Mesothelial cell of epicardium (in vitro differentiated cells): ENCODE data around the gene OSCP1. TPM values are rescaled to one million over a fixed set of nuclear protein-coding genes. Genes with fewer than 3 reads are reported as not detected.
A peak's percentile ranks its signal among the peaks of the same experiment; 100 is the strongest.
"Not testable (repeated sequence)": the region's sequence is repeated elsewhere in the genome, so short reads cannot be mapped to it uniquely, and the experiment has no call there.

Experiments used
- DNase-seq, 2 experiments: peaks; one replicate each; pipeline ENCODE4 v3.0.0; 2021; ENCODE audit warnings: low spot score in 2 of 2; ENCODE audit not compliant: unreplicated experiment in 2 of 2
- H3K27ac Mint-ChIP-seq: 2 replicates; pipeline ENCODE4 v1.8.0; 2021; ENCODE audit warnings: mixed read lengths
- H3K27me3 Mint-ChIP-seq: 2 replicates; pipeline ENCODE4 v1.8.0; 2021; ENCODE audit warnings: low read depth, mixed read lengths
- H3K36me3 Mint-ChIP-seq: 2 replicates; pipeline ENCODE4 v1.8.0; 2021; ENCODE audit warnings: mixed read lengths
- H3K4me1 Mint-ChIP-seq: 2 replicates; pipeline ENCODE4 v1.8.0; 2021; ENCODE audit warnings: mixed read lengths
- H3K4me3 Mint-ChIP-seq: 2 replicates; pipeline ENCODE4 v1.8.0; 2021; ENCODE audit warnings: mild to moderate bottlenecking, moderate library complexity, mixed read lengths
- H3K9me3 Mint-ChIP-seq: 2 replicates; pipeline ENCODE4 v1.8.0; 2021; ENCODE audit warnings: mixed read lengths
- CTCF ChIP-seq: fragments of 200-600 bp; sonication (generic); IDR thresholded peaks from one replicate; pipeline ENCODE4 v1.5.0; 2021; ENCODE audit warnings: antibody characterized with exemption; ENCODE audit not compliant: unreplicated experiment
- total RNA-seq: library from RNA; stranded (reverse); gene quantifications from 3 replicates; pipeline ENCODE4 v1.2.1, GENCODE V29; 2021

Gene OSCP1
- 7.0 to 8.9 TPM (median 7.3 TPM) in 3 replicates for total RNA-seq

GRCh38 chr1:36450270-36450918 lies at the start of gene OSCP1:
OSCP1 (minus strand) TSS chr1:36450451; CDS start chr1:36450369, 82 bp downstream.
- no peak for TF ChIP-seq CTCF
- peak within 1 kb of the TSS; percentile 95 for H3K27ac Mint-ChIP-seq
- peaks cover 4% of the 10 kb centered on the region for H3K36me3 Mint-ChIP-seq
- peaks cover 30% of the 10 kb centered on the region for H3K4me1 Mint-ChIP-seq
- no peaks in the 10 kb centered on the region for H3K27me3 Mint-ChIP-seq
- DNase-seq = peak; percentile 82 to 91
- peak within 1 kb of the TSS; percentile 93 for H3K4me3 Mint-ChIP-seq
- H3K9me3 Mint-ChIP-seq = no peaks in the 10 kb centered on the region

DNA sequence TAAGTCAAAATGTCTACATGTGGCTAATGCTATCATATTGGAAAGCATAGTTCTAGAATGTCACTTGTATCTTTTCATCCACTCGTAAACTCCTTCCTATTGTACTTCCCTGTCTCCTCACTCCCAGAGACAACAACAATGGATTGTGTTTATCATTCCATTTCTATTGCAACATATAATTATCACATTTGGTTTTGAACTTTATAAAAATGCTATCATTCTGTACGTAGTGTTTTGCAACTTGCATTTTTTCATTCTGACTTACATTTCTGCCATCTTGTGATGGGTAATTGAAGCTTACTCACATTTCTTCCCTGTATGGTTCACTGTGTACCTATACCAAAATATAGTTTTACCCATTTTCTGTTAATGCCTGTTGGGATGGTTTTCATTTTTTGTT lies 47.0 kb upstream of the OSCP1 start:
- no peak for DNase-seq
- no peaks in the 10 kb centered on the region for H3K4me1 Mint-ChIP-seq
- peaks cover 30% of the 10 kb centered on the region for H3K27me3 Mint-ChIP-seq
- no peak for TF ChIP-seq CTCF
- no peak overlapping the region for H3K27ac Mint-ChIP-seq
- no peak overlapping the region for H3K4me3 Mint-ChIP-seq
- no peaks in the 10 kb centered on the region for H3K36me3 Mint-ChIP-seq
- H3K9me3 Mint-ChIP-seq = no peaks in the 10 kb centered on the region

- TF ChIP-seq CTCF = no peak
Measured at GRCh38 chr1:36494971-36495370, 44.7 kb upstream of the OSCP1 start.

GRCh38 chr1:36493524-36493923 lies 43.3 kb upstream of the OSCP1 start:
- H3K27ac Mint-ChIP-seq = no peak overlapping the region
- H3K27me3 Mint-ChIP-seq = peaks cover 30% of the 10 kb centered on the region
- H3K4me3 Mint-ChIP-seq = no peak overlapping the region
- no peak for DNase-seq
- no peaks in the 10 kb centered on the region for H3K9me3 Mint-ChIP-seq
- TF ChIP-seq CTCF = no peak
- no peaks in the 10 kb centered on the region for H3K36me3 Mint-ChIP-seq
- peaks cover 7% of the 10 kb centered on the region for H3K4me1 Mint-ChIP-seq

More at GRCh38 chr1:36494971-36495370, 44.7 kb upstream of the OSCP1 start:
- Mint-ChIP-seq H3K9me3 (no peaks in the 10 kb centered on the region), H3K4me3 (no peak overlapping the region), H3K4me1 (no peaks in the 10 kb centered on the region), H3K27me3 (peaks cover 32% of the 10 kb centered on the region), H3K36me3 (no peaks in the 10 kb centered on the region), H3K27ac (no peak overlapping the region)
- no peak for DNase-seq

- no peak for DNase-seq
Measured at GRCh38 chr1:36492491-36492890, 42.2 kb upstream of the OSCP1 start.

GRCh38 chr1:36489258-36490051 lies 39.2 kb upstream of the OSCP1 start:
- DNase-seq, H3K4me1 Mint-ChIP-seq, H3K36me3 Mint-ChIP-seq, H3K27me3 Mint-ChIP-seq, H3K4me3 Mint-ChIP-seq, H3K9me3 Mint-ChIP-seq, H3K27ac Mint-ChIP-seq: not testable (repeated sequence)

More at GRCh38 chr1:36492491-36492890, 42.2 kb upstream of the OSCP1 start:
- no peak for TF ChIP-seq CTCF
- peaks cover 23% of the 10 kb centered on the region for H3K27me3 Mint-ChIP-seq
- no peaks in the 10 kb centered on the region for H3K36me3 Mint-ChIP-seq
- H3K4me3 Mint-ChIP-seq = no peak overlapping the region
- no peaks in the 10 kb centered on the region for H3K9me3 Mint-ChIP-seq
- H3K27ac Mint-ChIP-seq = no peak overlapping the region
- H3K4me1 Mint-ChIP-seq = peaks cover 7% of the 10 kb centered on the region
